Retinal pigment epithelial cell (primary cell): Measurements from ENCODE around the gene ARHGAP4.

Source experiments
- DNase-seq: peaks from one replicate; pipeline ENCODE4 v3.0.0-alpha.2; 2010; ENCODE audit warnings: low read depth
- H3K4me3 ChIP-seq: 2 replicates; pipeline ENCODE4 v1.5.1; 2011; ENCODE audit warnings: mild to moderate bottlenecking, low read length, control low read depth, moderate library complexity
- TF ChIP-seq, protein P1 (sequence below): conservative IDR thresholded peaks from 2 replicates; pipeline ENCODE4 v1.5.1; 2011; ENCODE audit warnings: low read depth, low read length, control low read depth, inconsistent platforms

The ARHGAP4 gene

DNA sequence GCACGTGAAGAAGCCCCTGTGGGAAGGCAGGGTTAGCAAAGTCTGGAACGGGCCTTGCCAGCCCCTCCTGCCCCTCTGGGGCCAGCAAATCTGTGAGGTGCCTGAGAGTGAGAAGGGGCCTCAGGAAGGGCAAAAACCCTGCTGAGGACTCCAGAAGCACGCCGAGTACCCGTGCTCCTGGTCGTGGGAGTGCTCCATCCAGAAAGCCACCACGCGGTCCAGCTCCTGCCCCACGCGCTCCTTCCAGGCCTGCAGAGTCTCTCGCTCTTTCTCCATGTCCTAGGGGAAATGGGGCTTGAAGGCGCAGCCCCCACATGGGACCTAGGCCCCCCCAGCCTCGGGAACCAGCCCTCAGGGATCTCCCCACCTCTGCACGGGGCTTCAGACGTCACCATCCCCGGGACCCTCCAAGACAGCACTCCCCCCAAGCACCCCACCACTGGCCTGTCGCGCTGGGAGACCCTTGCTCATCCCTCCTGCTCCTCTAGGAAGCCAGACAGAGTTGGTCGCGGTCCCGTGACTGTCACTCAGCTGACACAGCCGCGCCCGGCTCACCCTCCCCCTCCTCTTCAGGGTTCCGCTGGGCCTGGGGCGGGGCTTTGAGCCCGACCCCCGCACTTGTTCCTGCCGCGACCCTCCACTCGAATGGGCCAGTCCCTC is 18.2 kb upstream of the ARHGAP4 start, which contains the start of gene RENBP:
Gene RENBP (minus strand): TSS at position 504 of the 660 bp plus-strand sequence. CDS start 33 bp downstream, at position 471.
- DNase-seq, result no peak
- TF ChIP-seq, protein P1, sequence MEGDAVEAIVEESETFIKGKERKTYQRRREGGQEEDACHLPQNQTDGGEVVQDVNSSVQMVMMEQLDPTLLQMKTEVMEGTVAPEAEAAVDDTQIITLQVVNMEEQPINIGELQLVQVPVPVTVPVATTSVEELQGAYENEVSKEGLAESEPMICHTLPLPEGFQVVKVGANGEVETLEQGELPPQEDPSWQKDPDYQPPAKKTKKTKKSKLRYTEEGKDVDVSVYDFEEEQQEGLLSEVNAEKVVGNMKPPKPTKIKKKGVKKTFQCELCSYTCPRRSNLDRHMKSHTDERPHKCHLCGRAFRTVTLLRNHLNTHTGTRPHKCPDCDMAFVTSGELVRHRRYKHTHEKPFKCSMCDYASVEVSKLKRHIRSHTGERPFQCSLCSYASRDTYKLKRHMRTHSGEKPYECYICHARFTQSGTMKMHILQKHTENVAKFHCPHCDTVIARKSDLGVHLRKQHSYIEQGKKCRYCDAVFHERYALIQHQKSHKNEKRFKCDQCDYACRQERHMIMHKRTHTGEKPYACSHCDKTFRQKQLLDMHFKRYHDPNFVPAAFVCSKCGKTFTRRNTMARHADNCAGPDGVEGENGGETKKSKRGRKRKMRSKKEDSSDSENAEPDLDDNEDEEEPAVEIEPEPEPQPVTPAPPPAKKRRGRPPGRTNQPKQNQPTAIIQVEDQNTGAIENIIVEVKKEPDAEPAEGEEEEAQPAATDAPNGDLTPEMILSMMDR, result no peak
- peak within 1 kb of the TSS; percentile 37 for H3K4me3 ChIP-seq

DNA sequence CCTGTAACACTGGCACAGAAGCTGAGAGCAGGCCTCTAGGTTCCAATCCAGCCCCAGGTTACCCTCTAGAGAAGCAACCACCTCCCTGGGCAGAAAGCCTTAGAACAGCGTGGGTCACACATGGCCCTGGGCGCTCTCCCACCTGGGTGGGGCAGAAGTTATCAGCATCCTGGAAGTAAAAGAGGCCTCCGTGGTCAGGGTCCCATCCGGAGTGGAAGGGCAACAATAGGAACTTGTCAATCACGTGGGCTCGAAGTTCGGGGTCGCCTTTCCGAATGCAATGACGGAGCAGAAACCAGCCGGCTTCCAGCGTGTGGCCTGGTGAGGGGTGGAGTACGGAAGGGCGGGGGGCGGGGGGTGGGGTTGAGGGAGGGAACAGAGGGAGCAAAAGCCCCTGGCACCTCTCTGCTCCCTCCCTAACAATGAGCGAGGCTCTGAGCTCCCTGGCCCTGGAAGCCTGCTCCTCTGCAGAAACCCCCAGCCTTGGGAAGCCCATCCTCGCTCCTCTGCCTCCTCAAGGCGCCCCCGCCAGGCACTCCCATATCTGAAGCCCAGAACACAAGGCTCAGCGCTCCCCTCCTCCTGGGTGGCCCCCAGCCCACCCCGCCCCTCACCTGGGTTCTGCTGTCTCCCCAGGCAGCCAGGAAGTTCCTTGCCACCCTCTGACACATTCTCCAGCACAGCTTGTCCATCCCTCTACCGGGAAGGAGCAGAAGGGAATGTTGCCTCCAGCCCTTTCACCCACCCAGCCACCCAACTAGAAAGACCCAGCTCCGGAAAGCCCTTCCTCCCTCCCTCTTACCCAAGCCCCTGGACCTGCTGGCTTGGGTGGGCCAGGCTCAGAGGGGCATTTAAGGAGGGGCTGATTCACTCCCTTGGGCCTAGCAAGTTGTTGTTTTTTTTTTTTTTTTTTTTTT is 15.5 kb upstream of the ARHGAP4 start:
- DNase-seq, result no peak
- TF ChIP-seq, protein P1, result no peak
- H3K4me3 ChIP-seq, result no peak overlapping the region

DNA sequence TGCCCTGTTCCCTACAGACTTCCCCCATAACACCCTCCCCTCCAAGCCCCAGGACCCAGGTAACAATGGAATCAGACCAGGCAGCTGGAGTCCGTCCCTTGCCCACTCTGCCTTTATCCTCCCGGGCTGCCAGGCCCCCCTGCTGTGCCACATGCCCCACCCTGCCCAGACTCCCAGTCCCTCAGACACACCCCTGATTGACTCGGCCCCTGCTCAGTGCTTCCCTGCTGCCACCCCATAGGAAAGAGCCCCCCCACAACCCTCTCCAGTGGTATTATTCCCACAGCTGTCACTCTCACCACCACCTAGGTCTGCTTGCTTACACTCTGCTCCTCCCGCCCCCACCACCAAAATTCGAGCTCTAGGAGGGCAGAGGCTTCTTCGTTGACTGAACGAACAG is 13.5 kb upstream of the ARHGAP4 start:
- TF ChIP-seq, protein P1, result no peak
- no peak for DNase-seq
- no peak overlapping the region for H3K4me3 ChIP-seq

GRCh38 chrX:153938226-153938786 is 12.2 kb upstream of the ARHGAP4 start:
- TF ChIP-seq, protein P1, result peak; percentile 11
- DNase-seq, result no peak
- H3K4me3 ChIP-seq, result no peak overlapping the region

DNA sequence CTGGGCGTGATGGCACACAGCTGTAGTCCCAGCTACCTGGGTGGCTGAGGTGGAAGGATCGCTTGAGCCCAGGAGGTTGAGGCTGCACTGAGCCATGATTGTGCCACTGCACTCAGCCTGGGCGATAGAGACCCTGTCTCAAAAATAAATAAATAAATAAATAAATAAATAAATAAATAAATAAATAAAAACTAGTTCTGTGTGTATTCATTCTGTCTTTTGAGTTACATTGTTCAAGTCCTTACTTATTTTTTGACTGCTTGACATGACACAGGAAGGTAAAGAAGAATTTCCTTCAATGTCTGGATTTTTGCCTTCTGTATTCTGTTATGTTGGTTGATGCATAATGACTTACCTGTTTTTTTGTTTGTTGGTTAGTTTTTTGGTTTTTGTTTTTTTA is 11.0 kb upstream of the ARHGAP4 start:
- TF ChIP-seq, protein P1, result no peak
- DNase-seq, result no peak

GRCh38 chrX:153935326-153935851 is 9.3 kb upstream of the ARHGAP4 start:
- H3K4me3 ChIP-seq, result peak overlapping the region; percentile 38
- TF ChIP-seq, protein P1, result no peak
- no peak for DNase-seq

More for the DNA sequence above, 11.0 kb upstream of the ARHGAP4 start:
- H3K4me3 ChIP-seq, result no peak overlapping the region
